H1 (cell line): ENCODE data around the gene RSU1. TPM values are rescaled to one million over a fixed set of nuclear protein-coding genes. Genes with fewer than 3 reads are reported as not detected.

Experiments used
- POLR2AphosphoS5 ChIP-seq: IDR thresholded peaks from 2 replicates; pipeline ENCODE4 v1.6.1; 2011; ENCODE audit warnings: low read depth, low read length
- SIN3A ChIP-seq, 2 experiments: IDR thresholded peaks in 1 of 2; conservative IDR thresholded peaks in 1 of 2; 2 replicates each; pipeline ENCODE4 v1.6.1; 2011 to 2012; ENCODE audit warnings: low read length in 2 of 2, improper control_type of control experiment in 1 of 2, low read depth in 1 of 2, mild to moderate bottlenecking in 1 of 2
- TAF7 ChIP-seq: optimal IDR thresholded peaks from 2 replicates; pipeline ENCODE3; 2011; ENCODE audit warnings: low read depth, mild to moderate bottlenecking, inconsistent platforms, low read length, moderate library complexity, borderline replicate concordance
- polyA plus RNA-seq, 7 experiments: library from polyadenylated mRNA; depleted of rRNA in 3 of 7; stranded (reverse) in 5 of 7; unstranded in 2 of 7; fragments of >200 nt in 5 of 7; fragments of 200-250 nt in 2 of 7; gene quantifications; 1 replicate in 5 of 7; 2 replicates in 1 of 7; 4 replicates in 1 of 7; pipeline versions ENCODE4 v1.2.1 to v1.2.3, GENCODE V29; 2011 to 2013; ENCODE audit warnings: missing spikeins in 2 of 7, mixed read lengths in 2 of 7
- total RNA-seq: library from RNA; stranded (reverse); fragmentation: NEBNext Ultra II Directional; extraction: Animal tissue kit (Norgen Biotek cat#: 25700); gene quantifications from 2 replicates; pipeline ENCODE4 v1.2.1, GENCODE V29; 2021

The RSU1 gene
- total and polyA plus RNA-seq, 2 of the 8 experiments (the other 6 are each of a cell fraction or from before 2014, with no cell fraction given), result 50.0 to 68.2 TPM

GRCh38 chr10:16756561-16757221, 60.5 kb downstream of the RSU1 start (continued):
- TF ChIP-seq TAF7, result no peak
- no peak for TF ChIP-seq POLR2AphosphoS5
- TF ChIP-seq SIN3A (conservative IDR thresholded peaks at IDR 0.05 in 1 of 2, IDR thresholded peaks at IDR 0.05 in 1 of 2; ENCODE audit: low read depth in 1 of 2, low read length in 2 of 2), result no peak
